Measurements from ENCODE around the gene C11orf58. TPM values are rescaled to one million over a fixed set of nuclear protein-coding genes. Genes with fewer than 3 reads are reported as not detected.

Gene C11orf58
- total and polyA plus RNA-seq, 2 experiments from 2014 or later, result 164 to 280 TPM

DNA sequence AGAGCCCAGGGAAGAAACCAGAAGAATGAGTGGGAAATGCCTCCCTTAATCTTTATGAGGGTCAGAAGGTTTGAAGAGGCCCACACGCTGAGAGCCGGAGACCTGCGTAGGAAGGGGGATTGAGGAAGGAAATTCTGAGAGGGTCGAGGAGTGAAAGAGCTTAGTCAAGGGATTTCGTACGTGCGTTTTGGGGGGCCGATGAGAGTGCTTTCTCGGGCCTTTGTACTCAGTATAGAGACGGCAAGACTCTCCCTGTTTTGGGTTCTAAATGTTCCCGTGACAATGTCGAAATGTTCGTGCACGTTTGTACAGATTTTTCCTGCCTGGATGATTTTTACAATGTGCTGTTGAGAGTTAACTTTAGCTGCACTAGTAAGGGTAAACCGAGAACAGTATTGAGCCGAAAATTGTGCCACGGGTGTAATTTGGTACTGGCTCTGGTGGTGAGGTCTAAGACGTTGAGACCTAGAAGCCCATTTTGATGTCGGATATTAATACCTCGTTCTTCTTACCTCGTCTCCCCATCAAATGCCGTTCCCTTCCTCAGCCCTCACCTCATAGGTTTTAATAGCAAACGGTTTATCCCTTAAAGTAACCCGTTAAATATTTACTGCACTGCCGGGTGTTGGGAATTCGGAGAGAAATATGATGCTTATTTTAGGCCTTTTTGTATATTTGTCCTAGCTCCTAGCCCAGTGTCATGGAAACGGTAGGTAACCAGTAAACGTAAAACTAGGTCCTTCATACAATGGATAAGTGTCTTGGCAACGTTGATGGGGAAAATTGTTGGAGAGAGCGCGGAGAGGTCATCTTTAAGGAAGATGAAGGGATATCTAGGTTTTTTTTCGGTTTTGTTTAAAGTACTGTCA lies 734 bp downstream of the C11orf58 start:
- Histone ChIP-seq H3K27me3 (ENCODE audit: insufficient read depth) (no peaks in the 10 kb centered on the region), H3K4me3 (peak overlapping the region; percentile 73), H3K4me1 (ENCODE audit: insufficient read depth) (peaks cover 26% of the 10 kb centered on the region), H3K36me3 (ENCODE audit: insufficient read depth) (no peaks in the 10 kb centered on the region), H2AFZ (no peak overlapping the region), H4K20me1 (replicated peaks; ENCODE audit: insufficient read depth) (peaks cover 34% of the 10 kb centered on the region), H3K27ac (ENCODE audit: low read depth) (peak overlapping the region; percentile 82), H3F3A (replicated peaks; ENCODE audit: low read depth) (no peaks in the 10 kb centered on the region), H3K4me2 (peak overlapping the region; percentile 89), H3K9me2 (ENCODE audit: insufficient read depth) (no peaks in the 10 kb centered on the region), H3K79me2 (replicated peaks; ENCODE audit: insufficient read depth) (peaks cover 56% of the 10 kb centered on the region)
- no peak for TF ChIP-seq POLR2AphosphoS5 (IDR thresholded peaks at IDR 0.05; ENCODE audit: low read depth)
- no peak for TF ChIP-seq EZH2phosphoT487 (IDR thresholded peaks at IDR 0.05; ENCODE audit: unreplicated experiment)
- TF ChIP-seq, protein P1, sequence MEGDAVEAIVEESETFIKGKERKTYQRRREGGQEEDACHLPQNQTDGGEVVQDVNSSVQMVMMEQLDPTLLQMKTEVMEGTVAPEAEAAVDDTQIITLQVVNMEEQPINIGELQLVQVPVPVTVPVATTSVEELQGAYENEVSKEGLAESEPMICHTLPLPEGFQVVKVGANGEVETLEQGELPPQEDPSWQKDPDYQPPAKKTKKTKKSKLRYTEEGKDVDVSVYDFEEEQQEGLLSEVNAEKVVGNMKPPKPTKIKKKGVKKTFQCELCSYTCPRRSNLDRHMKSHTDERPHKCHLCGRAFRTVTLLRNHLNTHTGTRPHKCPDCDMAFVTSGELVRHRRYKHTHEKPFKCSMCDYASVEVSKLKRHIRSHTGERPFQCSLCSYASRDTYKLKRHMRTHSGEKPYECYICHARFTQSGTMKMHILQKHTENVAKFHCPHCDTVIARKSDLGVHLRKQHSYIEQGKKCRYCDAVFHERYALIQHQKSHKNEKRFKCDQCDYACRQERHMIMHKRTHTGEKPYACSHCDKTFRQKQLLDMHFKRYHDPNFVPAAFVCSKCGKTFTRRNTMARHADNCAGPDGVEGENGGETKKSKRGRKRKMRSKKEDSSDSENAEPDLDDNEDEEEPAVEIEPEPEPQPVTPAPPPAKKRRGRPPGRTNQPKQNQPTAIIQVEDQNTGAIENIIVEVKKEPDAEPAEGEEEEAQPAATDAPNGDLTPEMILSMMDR (conservative IDR thresholded peaks at IDR 0.05; ENCODE audit: low read depth in 2 of 2), result no peak
- H3K36me3 Mint-ChIP-seq (ENCODE audit: low read depth), result peaks cover 24% of the 10 kb centered on the region
- no peaks in the 10 kb centered on the region for H3K27me3 Mint-ChIP-seq (ENCODE audit: insufficient read depth, low read depth, poor library complexity)
- peak; percentile 21 for DNase-seq (ENCODE audit: low spot score)
- peaks cover 14% of the 10 kb centered on the region for H3K4me1 Mint-ChIP-seq
- H3K4me3 Mint-ChIP-seq, result no peak overlapping the region
- no peaks in the 10 kb centered on the region; the same call in 1 of the 3 replicates for H3K9me3 Mint-ChIP-seq
- no peak overlapping the region for H3K27ac Mint-ChIP-seq
- ATAC-seq, result peak; percentile 8

DNA sequence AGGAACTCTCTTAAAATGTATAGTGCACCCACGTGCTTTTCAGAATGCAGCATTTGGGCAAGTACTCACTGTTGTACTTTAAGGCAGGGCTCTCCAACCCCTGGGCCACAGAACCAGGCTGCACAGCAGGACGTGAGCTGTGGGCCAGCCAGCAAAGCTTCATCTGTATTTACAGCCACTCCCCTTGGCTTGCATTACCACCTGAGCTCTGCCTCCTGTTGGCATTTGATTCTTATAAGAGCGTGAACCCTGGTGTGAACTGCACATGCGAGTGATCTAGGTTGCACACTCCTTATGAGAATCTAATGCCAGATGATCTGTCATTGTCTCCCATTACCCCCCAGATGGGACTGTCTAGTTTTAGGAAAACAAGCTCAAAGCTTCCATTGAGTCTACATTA lies 3.0 kb downstream of the C11orf58 start:
- H3K27me3 Mint-ChIP-seq (ENCODE audit: insufficient read depth, low read depth, poor library complexity), result no peaks in the 10 kb centered on the region
- peaks cover 52% of the 10 kb centered on the region for H4K20me1 ChIP-seq (replicated peaks; ENCODE audit: insufficient read depth)
- TF ChIP-seq NANOG (IDR thresholded peaks at IDR 0.05; ENCODE audit: borderline replicate concordance) (no peak), POLR2AphosphoS5 (IDR thresholded peaks at IDR 0.05; ENCODE audit: low read depth) (no peak), STAT1 (IDR thresholded peaks at IDR 0.05; ENCODE audit: unreplicated experiment) (no peak)
- TF ChIP-seq, protein P2, sequence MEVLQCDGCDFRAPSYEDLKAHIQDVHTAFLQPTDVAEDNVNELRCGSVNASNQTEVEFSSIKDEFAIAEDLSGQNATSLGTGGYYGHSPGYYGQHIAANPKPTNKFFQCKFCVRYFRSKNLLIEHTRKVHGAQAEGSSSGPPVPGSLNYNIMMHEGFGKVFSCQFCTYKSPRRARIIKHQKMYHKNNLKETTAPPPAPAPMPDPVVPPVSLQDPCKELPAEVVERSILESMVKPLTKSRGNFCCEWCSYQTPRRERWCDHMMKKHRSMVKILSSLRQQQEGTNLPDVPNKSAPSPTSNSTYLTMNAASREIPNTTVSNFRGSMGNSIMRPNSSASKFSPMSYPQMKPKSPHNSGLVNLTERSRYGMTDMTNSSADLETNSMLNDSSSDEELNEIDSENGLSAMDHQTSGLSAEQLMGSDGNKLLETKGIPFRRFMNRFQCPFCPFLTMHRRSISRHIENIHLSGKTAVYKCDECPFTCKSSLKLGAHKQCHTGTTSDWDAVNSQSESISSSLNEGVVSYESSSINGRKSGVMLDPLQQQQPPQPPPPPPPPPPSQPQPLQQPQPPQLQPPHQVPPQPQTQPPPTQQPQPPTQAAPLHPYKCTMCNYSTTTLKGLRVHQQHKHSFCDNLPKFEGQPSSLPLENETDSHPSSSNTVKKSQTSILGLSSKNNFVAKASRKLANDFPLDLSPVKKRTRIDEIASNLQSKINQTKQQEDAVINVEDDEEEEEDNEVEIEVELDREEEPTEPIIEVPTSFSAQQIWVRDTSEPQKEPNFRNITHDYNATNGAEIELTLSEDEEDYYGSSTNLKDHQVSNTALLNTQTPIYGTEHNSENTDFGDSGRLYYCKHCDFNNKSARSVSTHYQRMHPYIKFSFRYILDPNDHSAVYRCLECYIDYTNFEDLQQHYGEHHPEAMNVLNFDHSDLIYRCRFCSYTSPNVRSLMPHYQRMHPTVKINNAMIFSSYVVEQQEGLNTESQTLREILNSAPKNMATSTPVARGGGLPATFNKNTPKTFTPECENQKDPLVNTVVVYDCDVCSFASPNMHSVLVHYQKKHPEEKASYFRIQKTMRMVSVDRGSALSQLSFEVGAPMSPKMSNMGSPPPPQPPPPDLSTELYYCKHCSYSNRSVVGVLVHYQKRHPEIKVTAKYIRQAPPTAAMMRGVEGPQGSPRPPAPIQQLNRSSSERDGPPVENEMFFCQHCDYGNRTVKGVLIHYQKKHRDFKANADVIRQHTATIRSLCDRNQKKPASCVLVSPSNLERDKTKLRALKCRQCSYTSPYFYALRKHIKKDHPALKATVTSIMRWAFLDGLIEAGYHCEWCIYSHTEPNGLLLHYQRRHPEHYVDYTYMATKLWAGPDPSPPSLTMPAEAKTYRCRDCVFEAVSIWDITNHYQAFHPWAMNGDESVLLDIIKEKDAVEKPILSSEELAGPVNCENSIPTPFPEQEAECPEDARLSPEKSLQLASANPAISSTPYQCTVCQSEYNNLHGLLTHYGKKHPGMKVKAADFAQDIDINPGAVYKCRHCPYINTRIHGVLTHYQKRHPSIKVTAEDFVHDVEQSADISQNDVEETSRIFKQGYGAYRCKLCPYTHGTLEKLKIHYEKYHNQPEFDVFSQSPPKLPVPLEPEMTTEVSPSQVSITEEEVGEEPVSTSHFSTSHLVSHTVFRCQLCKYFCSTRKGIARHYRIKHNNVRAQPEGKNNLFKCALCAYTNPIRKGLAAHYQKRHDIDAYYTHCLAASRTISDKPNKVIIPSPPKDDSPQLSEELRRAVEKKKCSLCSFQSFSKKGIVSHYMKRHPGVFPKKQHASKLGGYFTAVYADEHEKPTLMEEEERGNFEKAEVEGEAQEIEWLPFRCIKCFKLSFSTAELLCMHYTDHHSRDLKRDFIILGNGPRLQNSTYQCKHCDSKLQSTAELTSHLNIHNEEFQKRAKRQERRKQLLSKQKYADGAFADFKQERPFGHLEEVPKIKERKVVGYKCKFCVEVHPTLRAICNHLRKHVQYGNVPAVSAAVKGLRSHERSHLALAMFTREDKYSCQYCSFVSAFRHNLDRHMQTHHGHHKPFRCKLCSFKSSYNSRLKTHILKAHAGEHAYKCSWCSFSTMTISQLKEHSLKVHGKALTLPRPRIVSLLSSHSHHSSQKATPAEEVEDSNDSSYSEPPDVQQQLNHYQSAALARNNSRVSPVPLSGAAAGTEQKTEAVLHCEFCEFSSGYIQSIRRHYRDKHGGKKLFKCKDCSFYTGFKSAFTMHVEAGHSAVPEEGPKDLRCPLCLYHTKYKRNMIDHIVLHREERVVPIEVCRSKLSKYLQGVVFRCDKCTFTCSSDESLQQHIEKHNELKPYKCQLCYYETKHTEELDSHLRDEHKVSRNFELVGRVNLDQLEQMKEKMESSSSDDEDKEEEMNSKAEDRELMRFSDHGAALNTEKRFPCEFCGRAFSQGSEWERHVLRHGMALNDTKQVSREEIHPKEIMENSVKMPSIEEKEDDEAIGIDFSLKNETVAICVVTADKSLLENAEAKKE (CRISPR knock-in tag; IDR thresholded peaks at IDR 0.05), result no peak
- TF ChIP-seq, protein P1 (conservative IDR thresholded peaks at IDR 0.05; ENCODE audit: low read depth in 2 of 2), result no peak

More for the DNA sequence above, 3.0 kb downstream of the C11orf58 start:
- Histone ChIP-seq H2AFZ (no peak overlapping the region), H3K36me3 (ENCODE audit: insufficient read depth) (peaks cover 18% of the 10 kb centered on the region; the same call in 1 of the 2 replicates), H3K4me2 (peak overlapping the region; percentile 52; the same call in 1 of the 2 replicates), H3K27ac (ENCODE audit: low read depth) (no peak overlapping the region), H3K4me1 (ENCODE audit: insufficient read depth) (peaks cover 31% of the 10 kb centered on the region), H3K27me3 (ENCODE audit: insufficient read depth) (no peaks in the 10 kb centered on the region), H3K79me2 (replicated peaks; ENCODE audit: insufficient read depth) (peaks cover 79% of the 10 kb centered on the region), H3K9me2 (ENCODE audit: insufficient read depth) (no peaks in the 10 kb centered on the region), H3F3A (replicated peaks; ENCODE audit: low read depth) (no peaks in the 10 kb centered on the region), H3K4me3 (0 out of 2 replicates have a peak overlapping the region, but pooled peaks have one; percentile 26)
- Mint-ChIP-seq H3K27ac (no peak overlapping the region), H3K36me3 (ENCODE audit: low read depth) (peaks cover 46% of the 10 kb centered on the region), H3K4me1 (peaks cover 29% of the 10 kb centered on the region), H3K4me3 (peak overlapping the region; percentile 22; the same call in 1 of the 3 replicates), H3K9me3 (no peaks in the 10 kb centered on the region; the same call in 1 of the 3 replicates)
- ATAC-seq, result no peak
- DNase-seq (ENCODE audit: low spot score), result peak; percentile 9

Data from GM23338 (cell line).